Skin of body (tissue), 2 donors: ENCODE results near the gene PBXIP1. TPM values are rescaled to one million over a fixed set of nuclear protein-coding genes. Genes with fewer than 3 reads are reported as not detected.
"Not testable (repeated sequence)": the region's sequence is repeated elsewhere in the genome, so short reads cannot be mapped to it uniquely, and the experiment has no call there.

ENCODE experiments used
- DNase-seq: peaks from one replicate; lab custom pipeline; 2025; lab: John Stamatoyannopoulos, UW
- total RNA-seq: library from RNA; depleted of rRNA; stranded (reverse); fragments of >200 nt; gene quantifications from one replicate; pipeline ENCODE4 v1.2.3, GENCODE V29; 2014

Gene PBXIP1
- total RNA-seq, 1 donor from 2014 or later: 61.8 TPM

DNA sequence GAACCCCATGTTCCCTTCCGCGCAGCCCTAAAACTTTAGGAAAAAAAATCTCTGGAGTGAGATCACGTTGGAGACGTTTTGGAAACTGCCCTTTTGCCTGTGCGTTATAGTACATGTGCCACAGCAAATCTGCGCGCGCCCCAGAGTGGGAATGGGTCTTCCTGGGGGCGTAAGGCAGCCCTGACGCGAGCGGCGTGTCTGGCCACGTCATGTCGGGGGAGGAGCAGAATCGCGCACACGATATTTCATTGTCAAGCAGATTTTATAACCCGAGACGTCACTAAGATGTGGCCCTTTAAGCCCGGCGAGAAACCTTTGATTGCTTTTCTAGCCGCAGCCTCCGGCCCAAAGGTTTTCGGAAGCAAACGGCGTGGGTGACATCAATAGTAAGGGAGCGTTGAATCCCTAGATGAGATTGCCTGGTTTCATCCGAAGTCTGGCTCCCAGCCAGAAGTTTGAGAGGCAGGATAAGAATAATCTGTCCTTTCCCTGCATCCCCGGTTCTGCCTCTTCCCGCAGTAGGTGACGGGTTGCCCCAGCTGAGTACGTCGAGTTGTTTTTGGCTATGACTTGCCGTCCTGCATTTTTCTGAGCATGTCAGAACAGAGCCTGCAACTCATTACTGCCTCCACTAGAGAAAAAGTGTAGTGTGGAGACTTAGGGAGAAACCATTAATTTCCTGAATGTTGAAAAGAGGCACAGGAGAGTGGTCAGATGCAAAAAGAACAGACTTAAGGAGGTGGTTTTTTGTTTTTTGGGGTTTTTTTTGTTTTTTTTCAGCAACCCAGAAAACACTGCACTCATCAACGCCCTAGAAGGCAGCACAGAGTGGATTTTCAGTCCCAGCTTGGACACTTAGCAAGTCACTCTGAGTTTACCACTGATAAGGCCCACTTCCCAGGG, 18.6 kb downstream of the PBXIP1 start:
- DNase-seq: peak; percentile 99

DNA sequence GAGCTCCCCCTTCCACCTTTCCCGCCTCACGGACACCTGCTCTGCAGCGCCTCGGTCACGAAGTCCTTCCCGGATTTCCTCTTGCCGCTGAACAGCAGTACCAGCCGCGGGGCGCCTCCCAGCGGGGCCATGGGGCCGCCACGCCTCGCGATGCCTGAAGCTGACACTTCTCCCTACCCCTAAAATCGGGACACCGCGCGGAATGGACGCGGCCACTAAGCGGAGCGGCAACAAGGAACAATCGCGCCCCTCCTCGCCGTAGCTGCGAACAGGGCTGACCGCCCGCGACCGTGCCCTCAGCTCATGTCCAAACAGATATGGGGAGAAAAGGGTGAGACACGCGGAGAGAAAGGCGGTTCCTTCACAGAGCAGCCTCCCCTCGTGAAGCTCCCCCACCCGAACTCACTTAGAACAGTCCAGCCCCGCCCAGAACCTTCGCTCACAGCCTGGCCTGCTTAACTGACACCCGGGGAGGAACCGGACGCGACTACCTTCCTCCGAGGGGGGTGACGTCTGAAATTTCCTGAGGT, 19.3 kb downstream of the PBXIP1 start, which contains the start of gene PMVK:
TSS of gene PMVK (minus strand) at position 165 of the 530 bp plus-strand sequence. CDS start at position 131, 34 bp downstream.
- peak; percentile 99 for DNase-seq

DNA sequence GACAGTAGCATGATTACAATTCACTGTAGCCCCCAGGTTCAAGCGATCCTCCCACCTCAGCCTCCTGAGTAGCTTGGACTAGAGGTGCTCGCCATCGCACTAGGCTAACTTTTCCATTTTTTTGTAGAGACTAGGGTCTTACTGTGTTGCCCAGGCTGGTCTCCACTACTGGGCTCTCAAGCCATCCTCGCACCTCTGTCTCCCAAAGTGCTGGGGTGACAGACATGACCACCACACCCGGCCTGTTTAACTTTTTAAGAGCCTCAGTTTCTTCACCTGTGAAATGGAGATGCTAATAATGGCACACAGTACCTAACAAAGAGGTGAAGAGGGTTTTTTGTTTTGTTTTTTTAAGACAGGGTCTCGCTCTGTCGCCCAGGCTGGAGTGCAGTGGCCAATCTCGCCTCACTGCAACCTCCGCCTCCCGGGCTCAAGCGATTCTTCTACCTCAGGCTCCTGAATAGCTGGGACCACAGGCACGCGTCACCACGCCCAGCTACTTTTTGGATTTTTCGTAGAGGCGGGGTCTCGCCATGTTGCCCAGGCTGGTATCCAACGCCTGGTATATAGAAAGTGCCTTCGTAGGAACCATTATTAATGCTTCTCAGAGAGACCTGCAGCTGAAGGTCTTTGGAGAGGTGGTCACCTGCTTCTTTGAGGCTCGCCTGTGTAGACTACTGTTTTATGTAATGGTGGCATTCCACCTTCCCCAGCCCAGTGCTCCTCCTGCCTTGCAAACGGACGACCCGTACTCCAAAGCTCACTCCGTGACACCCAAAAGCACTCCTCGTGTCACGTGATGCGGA, 19.9 kb downstream of the PBXIP1 start:
- DNase-seq: no peak

DNA sequence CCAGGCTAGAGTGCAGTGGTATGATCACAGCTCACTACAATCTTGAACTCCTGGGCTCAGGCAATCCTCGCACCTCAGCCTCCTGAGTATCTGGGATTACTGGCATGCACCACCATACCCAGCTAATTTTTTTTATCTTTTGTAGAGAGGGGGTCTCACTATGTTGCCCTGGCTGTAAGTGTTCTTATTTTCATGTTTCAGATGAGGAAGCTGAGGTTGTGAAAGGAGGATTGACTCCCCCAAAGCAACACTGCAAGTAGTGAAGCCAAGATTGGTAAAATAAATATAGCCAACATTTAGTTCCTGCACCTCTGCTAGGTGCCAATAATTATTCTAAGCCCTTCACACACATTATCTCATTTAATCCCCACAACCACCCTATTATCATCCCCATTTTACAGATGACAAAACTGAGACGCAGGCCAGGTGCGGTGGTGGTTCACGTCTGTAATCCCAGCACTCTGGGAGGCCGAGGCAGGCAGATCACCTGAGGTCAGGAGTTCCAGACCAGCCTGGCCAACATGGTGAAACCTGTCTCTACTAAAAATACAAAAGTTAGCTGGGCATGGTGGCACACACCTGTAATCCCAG, 21.4 kb downstream of the PBXIP1 start:
- no peak for DNase-seq

DNA sequence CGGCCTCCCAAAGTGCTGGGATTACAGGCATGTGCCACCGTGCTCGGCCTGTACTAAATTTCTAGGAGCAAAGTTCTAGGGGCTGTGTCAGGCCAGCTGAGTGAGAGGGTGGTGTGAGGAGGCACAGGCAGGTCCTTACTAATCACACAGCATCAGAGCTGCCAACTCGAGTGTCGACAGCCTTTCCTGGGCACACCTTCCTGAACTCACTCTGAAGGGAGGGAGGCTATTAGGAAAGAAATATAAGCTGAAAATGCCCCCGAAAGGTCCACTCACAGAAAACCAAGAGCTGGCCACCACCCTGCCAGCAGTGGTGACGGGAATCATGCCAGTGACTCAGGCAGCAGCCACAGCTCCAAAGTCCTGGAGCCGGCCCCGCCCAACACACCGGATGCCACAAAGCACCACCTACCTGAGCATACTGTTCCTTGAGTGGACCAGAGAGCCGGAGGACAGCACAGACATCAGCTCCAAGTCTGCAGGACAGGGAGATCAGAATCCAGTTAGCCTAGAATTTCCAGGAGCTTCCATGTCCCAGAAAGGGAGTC, 23.9 kb downstream of the PBXIP1 start:
- no peak for DNase-seq

DNA sequence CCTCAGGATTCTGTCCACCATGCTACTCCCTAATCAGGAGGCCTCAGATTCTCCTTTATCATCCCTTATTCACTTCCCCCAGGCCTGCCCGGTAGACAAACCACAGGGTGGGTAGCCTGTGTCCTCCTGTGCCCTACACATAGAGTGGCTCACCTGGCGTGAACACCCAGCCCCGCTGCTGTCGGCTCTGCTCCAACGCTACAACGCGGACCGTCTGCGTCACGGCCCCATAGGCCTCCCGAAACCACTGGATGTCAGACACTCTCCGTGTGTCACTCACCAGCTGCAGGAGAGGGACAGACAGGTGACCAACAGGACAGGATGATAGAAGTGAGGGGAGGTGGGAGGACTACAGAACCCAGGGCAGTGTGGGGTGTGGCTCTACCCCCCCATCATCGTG, 29.7 kb downstream of the PBXIP1 start:
- no peak for DNase-seq

DNA sequence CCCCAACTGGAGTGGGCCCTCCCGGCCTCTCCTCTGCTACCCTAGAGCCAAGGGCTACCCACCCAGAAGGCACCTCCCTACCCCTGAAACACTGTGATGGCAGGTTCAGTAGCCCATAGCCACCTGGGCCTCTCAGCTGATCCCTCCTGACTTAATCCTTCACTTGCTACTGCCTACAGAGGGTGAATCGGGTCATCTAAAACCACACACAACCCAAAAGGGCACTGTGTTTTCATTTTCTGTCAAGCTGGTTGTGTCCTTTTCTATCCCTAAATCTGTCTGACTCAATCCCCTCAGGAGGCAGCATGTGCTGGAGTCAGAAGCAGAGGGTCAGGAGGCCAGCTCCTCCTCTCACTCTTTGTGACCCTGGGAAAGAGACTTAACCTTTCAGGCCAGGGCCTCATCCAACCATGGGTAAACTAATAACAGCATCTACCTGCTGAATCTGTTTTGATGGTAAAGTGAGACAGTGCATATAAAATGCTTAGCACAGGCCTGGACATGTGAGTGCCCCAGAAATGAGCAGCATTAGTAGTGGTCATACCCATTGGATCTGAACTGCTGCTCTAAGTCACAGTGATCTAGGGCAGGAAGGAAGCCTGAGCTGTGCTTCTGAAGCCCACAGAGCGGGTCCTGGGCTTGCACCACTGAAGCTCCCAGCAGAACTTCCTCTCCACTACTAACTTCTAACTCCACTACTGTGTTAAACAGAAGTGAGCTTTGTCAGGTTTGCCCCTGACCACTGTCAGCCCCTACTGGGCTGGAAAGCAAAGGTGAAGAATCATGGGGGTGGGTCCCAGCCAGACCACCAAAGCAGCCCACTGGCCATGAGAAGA, 30.3 kb downstream of the PBXIP1 start:
- no peak for DNase-seq

DNA sequence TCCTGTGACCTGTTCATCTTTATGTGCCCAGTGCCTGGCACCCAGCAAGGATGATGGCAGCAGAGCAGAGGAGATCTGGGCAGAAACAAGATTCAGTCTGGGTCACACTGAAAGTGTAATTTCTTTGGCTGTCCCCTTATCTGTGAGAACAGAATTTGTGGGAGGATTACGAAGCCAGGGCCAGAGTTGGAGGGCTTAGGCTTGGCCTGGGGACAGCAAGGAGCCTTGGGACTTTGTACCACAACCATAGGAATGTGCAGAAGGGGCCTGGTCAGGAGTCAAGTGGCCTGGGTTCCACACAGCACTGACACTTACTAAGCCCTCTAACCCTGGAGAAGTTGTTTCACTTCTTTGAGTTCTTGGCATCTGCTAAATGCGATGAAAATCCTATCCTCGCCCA, 32.2 kb downstream of the PBXIP1 start:
- DNase-seq: no peak

DNA sequence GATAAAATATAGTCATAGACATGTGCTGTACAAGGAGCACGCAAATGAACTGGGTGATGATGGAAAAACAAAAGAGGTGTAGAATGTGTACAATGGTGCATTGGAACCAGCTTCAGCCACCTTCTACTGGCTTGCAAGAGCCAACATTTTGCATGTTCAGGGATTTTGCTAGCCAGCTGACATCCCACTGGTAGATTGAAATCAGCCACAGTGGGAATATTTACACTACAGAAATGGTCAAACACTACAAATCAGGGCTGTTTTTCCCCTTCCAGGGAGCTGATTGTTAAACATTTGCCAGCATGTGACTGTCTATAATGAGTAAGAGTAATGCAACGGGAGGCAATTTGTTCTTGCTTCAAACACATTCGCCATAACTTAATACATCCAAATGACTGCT, 42.6 kb downstream of the PBXIP1 start:
- DNase-seq: no peak

DNA sequence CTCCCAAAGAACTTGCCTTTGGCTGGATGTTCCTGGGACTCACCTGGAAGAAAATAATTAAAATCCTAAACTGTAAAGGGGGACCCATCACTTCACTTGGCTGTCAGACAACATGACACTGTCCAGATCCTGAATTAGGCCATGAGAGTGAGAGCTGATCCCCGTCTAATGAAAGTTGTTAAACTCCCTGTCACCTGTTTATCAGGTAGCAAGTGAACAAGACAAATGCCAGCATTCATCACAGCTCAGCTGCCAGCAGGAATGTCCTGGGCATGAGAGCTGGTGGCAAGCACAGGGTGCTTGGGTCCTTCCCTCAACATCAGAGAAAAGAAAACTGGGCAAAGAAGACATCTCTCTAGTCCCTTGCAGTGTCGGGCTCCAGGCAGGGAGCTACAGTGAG, 43.1 kb downstream of the PBXIP1 start:
- DNase-seq: no peak

DNA sequence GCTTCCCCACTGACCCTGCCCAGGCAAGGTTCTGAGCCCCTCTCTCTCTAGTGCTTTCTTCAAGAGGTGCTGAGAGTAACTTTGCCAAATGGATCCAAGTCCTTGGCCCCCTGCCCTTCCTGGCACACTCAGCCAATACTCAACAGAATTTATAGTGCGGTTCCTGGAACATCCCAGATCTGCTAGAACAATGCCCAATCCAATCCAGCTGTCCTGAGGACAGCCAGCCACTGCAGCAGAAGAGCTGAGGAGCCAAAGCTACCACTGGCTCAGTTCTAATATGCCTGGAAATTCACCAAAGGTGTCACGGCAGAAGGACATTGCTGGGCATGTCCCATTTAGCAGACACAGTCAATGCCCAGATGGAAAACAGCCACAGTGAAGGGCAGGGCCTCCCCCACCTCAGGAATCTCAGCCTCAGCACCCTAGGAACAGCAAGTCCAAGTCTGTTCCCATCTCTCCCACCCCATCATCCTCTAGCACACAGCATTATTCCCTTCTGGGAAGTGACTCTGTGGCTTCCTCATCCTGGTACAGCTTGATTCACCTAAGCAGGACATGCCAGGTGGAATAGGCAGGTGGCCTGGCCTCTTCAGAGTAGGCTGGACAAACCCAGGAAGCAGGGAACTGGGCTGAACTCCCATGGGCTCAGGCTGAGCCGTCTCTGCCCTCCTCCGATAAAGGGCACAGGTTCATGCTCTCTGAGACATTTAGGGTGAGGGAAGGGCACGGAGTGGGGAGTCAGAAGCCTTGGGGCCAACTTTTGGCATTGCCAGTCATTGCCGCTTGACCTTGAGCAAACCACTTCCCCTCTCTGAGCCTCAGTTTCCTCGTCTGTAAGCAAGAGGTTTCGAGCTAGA, 44.0 kb downstream of the PBXIP1 start:
- DNase-seq: no peak

DNA sequence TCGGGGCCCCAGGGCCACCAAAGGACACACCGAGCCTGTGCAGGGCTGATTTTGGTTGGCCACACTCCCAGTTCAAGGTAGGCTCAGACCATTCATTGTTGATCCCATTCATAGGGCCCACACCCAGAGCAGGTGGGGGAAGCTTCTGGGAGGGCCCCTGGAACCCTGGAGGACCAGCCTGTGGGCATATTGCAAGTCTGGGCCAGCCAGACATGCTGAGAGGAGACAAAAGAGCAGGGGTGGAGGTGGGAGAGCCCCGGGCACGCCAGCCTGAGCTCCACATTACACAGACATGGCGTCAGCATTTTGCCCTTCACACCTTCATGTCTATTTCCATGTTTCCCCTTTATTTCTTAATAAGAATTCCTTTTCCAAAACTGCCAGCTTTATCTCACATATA, 45.0 kb downstream of the PBXIP1 start:
- DNase-seq: no peak

DNA sequence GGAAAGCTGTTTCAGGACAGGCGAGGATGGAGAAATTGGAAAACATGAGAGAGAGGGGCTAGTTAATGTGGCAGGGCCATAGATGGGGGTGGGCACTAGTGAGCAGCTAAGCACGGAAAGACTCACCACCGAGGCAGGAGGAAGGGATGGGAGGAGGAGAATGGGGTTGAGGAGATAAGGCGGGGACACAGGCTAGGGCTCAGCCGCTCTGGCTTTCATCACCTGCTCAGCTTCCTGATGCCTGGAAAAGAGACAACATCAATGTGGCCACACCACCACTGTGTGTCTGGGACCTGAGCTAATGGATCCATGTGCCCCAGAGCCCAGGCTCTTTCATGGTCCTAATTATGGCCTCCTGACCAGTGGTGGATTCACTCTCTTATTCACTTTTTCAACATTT, 47.0 kb downstream of the PBXIP1 start:
- no peak for DNase-seq

DNA sequence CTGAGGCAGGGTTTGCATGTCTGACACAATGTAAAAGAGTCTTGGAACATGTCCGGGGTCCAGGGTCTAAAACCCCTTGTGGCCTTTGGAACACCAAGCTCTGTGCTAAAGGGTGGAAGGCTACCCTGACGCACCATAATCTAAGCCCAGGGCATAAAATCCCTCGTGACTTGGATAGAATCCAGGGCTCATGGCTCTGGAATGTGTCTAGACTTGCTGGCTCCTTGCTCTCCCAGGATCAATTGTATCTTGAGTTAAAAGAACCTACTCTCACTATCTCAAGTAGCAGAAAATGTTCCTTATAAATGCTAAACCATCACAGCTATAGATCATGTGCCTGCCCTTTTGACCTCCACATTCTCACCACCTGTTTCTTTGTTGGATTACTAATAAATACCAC, 47.8 kb downstream of the PBXIP1 start:
- not testable (repeated sequence) for DNase-seq

DNA sequence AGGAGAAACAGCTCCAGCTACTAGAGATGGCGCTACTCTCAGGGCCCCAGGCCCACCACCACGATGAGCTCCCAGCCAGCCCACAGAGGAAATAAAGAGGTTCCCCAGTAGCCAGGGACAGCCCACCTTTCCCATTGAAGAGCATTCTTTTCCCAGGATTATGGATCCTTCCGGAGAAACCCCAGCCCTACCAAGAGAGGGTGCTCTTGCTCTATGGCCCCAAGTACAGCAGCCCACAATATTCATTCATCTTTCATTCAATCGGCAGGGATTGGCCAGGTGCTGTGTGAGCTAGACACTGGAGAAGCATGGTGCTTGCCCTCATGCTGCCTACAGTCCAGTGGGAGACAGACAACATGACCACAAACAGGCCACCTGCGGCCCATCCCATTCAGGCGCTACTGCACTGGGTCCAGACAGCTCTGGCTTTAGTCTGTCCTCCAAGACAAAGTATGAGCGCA, 49.2 kb downstream of the PBXIP1 start:
- no peak for DNase-seq

DNA sequence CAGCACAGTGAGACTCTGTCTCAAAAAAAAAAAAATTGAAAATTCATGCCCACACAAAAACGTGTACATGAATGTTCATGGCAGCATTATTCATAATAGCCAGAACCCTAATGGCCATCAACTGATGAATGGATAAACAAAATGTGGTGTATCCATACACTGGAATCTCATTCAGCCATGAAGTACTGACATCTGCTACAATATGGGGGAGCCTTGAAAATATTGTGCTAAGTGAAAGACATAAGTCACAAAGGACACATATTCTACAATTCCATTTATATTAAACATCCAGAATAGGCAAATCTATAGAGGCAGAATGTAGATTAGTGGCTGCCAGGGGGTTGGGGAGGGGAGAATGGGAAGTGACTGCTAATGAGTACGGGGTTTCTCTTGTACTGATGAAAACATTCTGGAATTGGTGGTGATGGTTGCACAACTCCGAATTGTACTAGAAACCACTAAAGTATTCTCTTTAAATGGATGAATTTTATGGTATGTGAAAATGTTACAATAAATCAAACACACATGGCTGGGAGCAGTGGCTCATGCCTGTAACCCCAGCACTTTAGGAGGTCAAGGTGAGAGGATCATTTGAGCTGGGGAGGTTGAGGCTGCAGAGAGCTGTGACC, 52.8 kb downstream of the PBXIP1 start:
- no peak for DNase-seq

DNA sequence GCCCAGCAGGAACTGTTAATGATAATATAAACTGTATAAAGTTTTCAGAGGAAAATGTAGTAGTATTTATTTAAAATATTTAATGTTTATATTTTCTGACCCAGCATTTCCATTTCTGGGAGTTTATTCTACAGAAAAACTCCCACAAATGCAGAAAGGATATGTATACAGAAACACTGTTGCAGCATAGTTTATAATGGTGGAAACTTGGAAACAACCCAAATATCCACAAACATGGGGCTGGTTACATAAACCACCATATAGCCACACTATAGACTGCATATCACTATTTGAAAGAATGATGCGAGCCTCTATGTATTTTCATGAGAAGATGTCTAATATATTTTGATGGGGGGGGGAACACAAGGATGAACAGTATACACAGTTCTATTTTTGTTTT, 54.3 kb downstream of the PBXIP1 start:
- no peak for DNase-seq

DNA sequence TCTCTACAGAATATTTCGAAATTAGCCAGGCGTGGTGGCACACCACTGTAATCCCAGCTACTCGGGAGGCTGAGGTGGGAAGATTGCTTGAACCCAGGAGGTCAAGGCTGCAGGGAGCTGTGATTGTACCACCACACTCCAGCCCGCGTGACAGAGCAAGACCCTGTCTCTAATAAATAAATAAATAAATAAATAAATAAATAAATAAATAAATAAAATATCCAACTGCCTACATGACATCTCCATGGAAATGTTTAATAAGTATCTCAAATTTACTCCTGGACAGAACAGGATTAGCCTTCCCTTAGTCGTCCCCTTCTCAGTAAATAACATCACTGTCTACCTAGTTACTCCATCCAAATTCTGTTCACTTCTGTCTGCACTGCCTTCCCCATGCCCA, 56.9 kb downstream of the PBXIP1 start:
- DNase-seq: no peak

DNA sequence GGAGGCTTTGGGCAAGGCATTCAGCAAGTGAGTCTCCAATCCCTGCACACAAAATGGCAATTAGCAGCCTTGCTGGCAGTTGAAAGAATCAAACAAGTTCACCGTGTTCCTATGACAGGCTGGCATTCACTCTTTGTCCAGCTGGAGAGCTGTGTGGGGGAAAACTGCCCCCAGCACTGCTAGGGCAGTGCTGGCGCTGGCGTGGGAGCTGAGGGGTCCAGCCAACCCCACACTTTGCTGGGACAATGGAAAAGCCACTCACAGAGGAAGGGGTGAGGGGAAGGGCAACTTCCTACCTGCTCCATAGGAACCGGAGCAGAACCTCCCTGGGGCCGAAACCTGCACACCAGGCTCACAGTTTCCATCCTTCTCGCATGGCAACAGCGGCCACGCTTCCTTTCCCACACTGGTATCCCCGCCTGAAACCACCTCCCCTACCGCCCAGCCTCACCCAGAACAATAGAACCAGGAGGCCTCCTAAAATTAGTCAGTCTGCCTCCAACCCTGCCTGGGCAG, 59.1 kb downstream of the PBXIP1 start:
- no peak for DNase-seq
